ENCODE results near the gene ZW10.

Gene ZW10

DNA sequence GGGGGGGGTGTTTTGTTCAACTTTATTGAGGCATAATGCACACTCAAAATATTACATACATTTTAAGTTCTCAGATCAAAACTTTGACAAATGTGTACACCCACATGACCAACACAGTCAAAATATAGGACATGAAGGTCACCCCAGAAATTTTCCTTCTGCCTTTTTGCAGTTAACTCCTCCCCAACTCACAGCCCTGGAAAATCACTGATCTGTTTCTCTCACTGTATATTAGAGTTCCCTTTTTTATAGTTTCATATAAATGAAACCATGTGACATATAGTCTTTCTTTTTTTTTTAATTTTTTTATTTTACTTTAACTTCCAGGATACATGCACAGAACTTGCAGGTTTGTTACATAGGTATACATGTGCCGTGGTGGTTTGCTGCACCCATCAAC lies 72.0 kb downstream of the ZW10 start:
- no peaks in the 10 kb centered on the region for H3K4me1 ChIP-seq (ENCODE audit: control insufficient read depth, insufficient read depth, low read length, unreplicated experiment)
- no peaks in the 10 kb centered on the region for H3K79me2 ChIP-seq (ENCODE audit: control insufficient read depth, insufficient read depth, low read length, unreplicated experiment)
- H3K4me3 ChIP-seq (ENCODE audit: low read depth, low read length), result no peak overlapping the region
- H3K27me3 ChIP-seq (ENCODE audit: insufficient read depth, low read length), result no peaks in the 10 kb centered on the region
- no peak overlapping the region for H2AFZ ChIP-seq (ENCODE audit: low read length, unreplicated experiment)
- no peaks in the 10 kb centered on the region for H3K36me3 ChIP-seq (ENCODE audit: insufficient read depth, low read length)
- no peak overlapping the region for H3K27ac ChIP-seq (ENCODE audit: low read depth, low read length)

DNA sequence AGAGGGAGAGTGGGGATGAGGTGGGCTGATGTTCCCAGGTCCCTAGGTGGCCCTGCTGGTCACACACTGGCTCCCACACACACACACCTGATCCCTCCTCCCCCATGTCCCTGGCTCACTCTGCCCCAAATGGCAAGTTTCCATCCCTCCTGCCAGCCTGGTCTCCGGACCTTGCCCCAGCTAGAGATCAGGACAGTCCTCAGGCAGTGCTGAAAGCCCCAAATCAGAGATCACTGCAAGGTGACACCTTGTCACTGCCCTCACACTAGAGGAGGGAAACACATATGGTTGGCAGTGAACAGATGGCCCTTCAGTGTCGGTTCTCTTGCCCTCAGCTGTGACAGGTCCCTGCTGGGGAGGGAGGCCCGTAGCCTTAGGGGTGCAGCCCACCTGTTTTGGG lies 75.0 kb downstream of the ZW10 start:
- H3K36me3 ChIP-seq (ENCODE audit: insufficient read depth, low read length), result no peaks in the 10 kb centered on the region
- no peak overlapping the region for H3K4me3 ChIP-seq (ENCODE audit: low read depth, low read length)
- no peak overlapping the region for H2AFZ ChIP-seq (ENCODE audit: low read length, unreplicated experiment)
- H3K79me2 ChIP-seq (ENCODE audit: control insufficient read depth, insufficient read depth, low read length, unreplicated experiment), result no peaks in the 10 kb centered on the region
- H3K4me1 ChIP-seq (ENCODE audit: control insufficient read depth, insufficient read depth, low read length, unreplicated experiment), result no peaks in the 10 kb centered on the region
- H3K27ac ChIP-seq (ENCODE audit: low read depth, low read length), result no peak overlapping the region
- H3K27me3 ChIP-seq (ENCODE audit: insufficient read depth, low read length), result no peaks in the 10 kb centered on the region

DNA sequence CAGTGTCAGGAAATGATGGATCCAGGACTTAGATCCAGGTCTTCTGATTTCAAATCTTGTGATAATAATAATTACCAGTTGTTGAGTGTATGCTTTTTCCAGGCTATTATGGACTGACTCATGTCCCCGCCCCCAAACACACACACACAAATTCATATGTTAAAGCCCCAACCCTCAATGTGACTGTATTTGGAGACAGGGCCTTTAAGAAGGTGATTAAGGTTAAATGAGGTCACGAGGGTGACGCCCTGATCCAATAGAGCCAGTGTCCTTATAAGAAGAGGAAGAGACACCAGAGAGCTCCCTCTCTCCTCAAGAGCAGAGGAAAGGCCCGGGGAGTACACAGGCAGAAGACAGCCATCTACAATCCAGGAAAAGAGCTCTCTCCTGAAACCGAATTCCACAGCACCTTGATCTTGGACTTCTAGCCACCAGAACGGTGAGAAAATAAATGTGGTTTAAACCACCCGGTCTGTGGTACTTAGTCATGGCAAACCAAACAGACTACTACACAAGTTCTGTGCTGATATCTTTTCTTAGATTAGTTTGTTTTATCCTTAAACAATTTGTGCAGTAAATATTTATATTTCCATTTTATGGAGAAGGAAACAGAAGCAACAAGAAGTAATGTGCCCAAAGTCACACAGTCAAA lies 75.6 kb downstream of the ZW10 start:
- H3K4me3 ChIP-seq (ENCODE audit: low read depth, low read length), result no peak overlapping the region
- H3K79me2 ChIP-seq (ENCODE audit: control insufficient read depth, insufficient read depth, low read length, unreplicated experiment), result no peaks in the 10 kb centered on the region
- H3K27me3 ChIP-seq (ENCODE audit: insufficient read depth, low read length), result no peaks in the 10 kb centered on the region
- no peak overlapping the region for H2AFZ ChIP-seq (ENCODE audit: low read length, unreplicated experiment)
- H3K4me1 ChIP-seq (ENCODE audit: control insufficient read depth, insufficient read depth, low read length, unreplicated experiment), result no peaks in the 10 kb centered on the region
- H3K36me3 ChIP-seq (ENCODE audit: insufficient read depth, low read length), result no peaks in the 10 kb centered on the region
- H3K27ac ChIP-seq (ENCODE audit: low read depth, low read length), result no peak overlapping the region

DNA sequence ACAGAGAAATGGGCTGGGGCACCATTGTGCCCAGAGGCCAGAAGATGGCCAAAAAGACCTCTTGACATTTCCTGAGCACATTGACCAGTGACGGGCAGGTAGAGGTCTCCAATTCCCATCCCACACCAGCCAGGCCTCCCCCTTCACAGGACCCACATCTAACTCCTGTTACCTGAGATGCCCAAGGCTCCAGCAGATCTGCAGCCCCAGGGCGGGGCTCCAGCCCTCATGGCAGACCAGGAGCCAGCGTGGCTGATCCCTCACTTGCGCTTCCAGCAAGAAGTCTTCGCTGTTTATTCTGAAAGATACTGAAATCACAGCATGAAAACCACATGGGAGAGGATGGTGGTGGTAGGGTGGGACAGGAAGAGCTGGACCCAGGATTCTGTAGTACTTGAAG lies 76.4 kb downstream of the ZW10 start:
- Histone ChIP-seq H3K79me2 (ENCODE audit: control insufficient read depth, insufficient read depth, low read length, unreplicated experiment) (no peaks in the 10 kb centered on the region), H3K36me3 (ENCODE audit: insufficient read depth, low read length) (no peaks in the 10 kb centered on the region), H2AFZ (ENCODE audit: low read length, unreplicated experiment) (no peak overlapping the region), H3K4me3 (ENCODE audit: low read depth, low read length) (no peak overlapping the region), H3K4me1 (ENCODE audit: control insufficient read depth, insufficient read depth, low read length, unreplicated experiment) (no peaks in the 10 kb centered on the region), H3K27me3 (ENCODE audit: insufficient read depth, low read length) (no peaks in the 10 kb centered on the region), H3K27ac (ENCODE audit: low read depth, low read length) (no peak overlapping the region)

DNA sequence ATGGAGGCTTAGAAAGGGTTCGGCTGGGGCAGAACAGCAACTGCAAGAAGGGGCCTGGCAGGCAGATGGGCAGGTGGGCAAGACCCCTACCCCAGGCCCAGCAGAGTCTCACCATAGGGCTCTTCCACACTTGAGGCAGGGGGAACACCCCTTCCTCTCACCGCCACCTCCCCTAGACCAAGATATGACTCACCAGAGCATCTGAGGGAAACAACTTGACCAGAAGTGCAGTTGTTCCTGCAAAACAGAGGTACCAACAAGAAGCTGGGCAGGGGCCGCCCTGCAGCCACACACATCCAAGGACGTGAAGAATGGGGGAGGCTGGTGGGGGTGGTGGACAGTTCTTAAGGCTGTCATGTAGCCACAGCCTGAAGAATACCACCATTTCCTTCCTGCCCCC lies 78.3 kb downstream of the ZW10 start:
- Histone ChIP-seq H3K27ac (ENCODE audit: low read depth, low read length) (no peak overlapping the region), H3K36me3 (ENCODE audit: insufficient read depth, low read length) (no peaks in the 10 kb centered on the region), H3K27me3 (ENCODE audit: insufficient read depth, low read length) (no peaks in the 10 kb centered on the region), H2AFZ (ENCODE audit: low read length, unreplicated experiment) (no peak overlapping the region), H3K4me1 (ENCODE audit: control insufficient read depth, insufficient read depth, low read length, unreplicated experiment) (peaks cover 11% of the 10 kb centered on the region), H3K79me2 (ENCODE audit: control insufficient read depth, insufficient read depth, low read length, unreplicated experiment) (no peaks in the 10 kb centered on the region), H3K4me3 (ENCODE audit: low read depth, low read length) (no peak overlapping the region)

DNA sequence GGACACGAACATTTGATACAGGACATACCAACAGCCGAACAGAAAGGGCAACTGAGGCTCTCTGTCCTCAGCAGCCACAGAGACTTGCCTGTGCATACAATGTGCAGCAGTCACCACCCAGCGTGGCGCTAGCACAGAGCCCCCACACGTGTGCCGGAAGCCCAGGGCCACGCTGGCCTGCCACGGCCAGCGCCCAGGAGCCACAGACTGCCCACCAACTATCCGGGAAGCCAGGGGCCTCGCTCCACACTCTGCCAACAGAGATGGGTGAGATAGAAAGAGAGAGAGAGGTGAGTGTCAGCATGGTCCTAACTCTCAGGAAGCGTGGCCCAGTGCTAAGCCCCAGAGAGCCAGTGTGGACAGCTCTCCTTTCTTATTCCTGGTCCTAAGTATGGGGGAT lies 79.1 kb downstream of the ZW10 start:
- no peak overlapping the region for H3K27ac ChIP-seq (ENCODE audit: low read depth, low read length)
- H3K4me1 ChIP-seq (ENCODE audit: control insufficient read depth, insufficient read depth, low read length, unreplicated experiment), result peaks cover 13% of the 10 kb centered on the region
- H3K4me3 ChIP-seq (ENCODE audit: low read depth, low read length), result no peak overlapping the region
- H2AFZ ChIP-seq (ENCODE audit: low read length, unreplicated experiment), result no peak overlapping the region
- no peaks in the 10 kb centered on the region for H3K36me3 ChIP-seq (ENCODE audit: insufficient read depth, low read length)
- H3K27me3 ChIP-seq (ENCODE audit: insufficient read depth, low read length), result no peaks in the 10 kb centered on the region
- no peaks in the 10 kb centered on the region for H3K79me2 ChIP-seq (ENCODE audit: control insufficient read depth, insufficient read depth, low read length, unreplicated experiment)

DNA sequence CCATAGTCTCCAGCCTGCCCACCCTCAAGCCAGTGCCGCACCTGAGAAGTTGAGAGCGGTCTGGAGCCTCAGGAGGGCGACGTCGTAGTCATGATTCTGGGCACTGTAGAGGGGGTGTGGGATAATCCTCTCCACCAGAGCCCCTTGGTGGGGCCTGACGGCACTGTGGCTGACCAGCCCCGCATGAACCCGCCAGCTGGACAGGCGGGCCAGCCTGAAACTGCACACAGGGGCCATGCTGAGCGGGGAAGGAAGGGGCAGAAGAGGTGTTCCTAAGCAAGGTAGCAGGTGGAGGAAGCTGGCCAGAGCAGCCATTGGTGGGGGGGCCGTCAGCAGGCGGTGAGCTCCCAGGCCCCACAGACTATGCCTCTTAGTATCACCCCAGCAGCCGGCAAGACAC lies 80.5 kb downstream of the ZW10 start:
- H3K36me3 ChIP-seq (ENCODE audit: insufficient read depth, low read length), result no peaks in the 10 kb centered on the region
- no peak overlapping the region for H2AFZ ChIP-seq (ENCODE audit: low read length, unreplicated experiment)
- H3K27me3 ChIP-seq (ENCODE audit: insufficient read depth, low read length), result no peaks in the 10 kb centered on the region
- H3K79me2 ChIP-seq (ENCODE audit: control insufficient read depth, insufficient read depth, low read length, unreplicated experiment), result no peaks in the 10 kb centered on the region
- H3K4me1 ChIP-seq (ENCODE audit: control insufficient read depth, insufficient read depth, low read length, unreplicated experiment), result peaks cover 13% of the 10 kb centered on the region
- H3K27ac ChIP-seq (ENCODE audit: low read depth, low read length), result no peak overlapping the region
- no peak overlapping the region for H3K4me3 ChIP-seq (ENCODE audit: low read depth, low read length)

DNA sequence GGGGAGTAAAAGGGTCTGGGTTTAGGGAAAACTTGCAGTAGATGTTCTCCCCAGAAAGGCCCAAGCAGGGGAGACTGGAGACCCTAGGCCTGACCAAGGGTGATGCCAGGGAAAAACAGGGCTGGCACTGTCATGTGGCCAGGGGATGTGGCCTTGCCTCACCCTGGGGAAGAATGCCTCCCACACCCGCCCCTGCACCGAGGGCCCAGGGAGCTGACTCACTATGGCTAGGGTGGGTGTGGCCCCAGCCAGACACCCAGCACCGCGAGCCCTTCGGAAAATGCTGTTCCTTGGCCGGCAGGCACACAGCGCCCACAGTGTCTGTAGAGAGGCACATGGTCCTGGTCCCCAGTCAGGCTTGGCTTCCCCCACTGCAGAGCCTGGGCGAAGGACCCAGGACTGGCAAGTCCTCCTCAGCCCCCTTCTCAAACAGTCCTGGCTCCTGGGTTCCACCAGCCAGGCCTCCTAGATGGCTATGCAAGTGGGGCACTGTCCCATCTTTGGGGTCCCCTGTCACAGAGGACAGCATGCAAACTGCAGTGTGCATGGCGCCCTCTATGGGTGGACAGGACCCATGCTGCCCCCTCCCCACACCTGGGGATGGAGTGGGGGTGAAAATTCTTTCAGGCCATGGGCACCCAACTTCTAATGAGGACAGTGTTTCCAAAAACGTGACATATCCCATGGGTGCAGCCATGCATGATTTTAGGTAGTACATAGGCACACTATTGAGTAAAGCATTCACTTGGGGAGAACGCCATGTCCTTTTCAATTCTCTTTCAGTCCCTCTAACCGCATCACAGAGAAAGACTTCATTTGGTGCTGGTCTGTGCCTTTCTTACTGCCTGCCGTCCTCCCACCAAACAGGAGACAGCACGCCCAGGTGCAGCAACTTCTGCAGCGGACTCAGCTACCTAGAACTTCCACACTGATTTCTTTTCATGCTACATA lies 82.6 kb downstream of the ZW10 start:
- no peak overlapping the region for H3K4me3 ChIP-seq (ENCODE audit: low read depth, low read length)
- H3K79me2 ChIP-seq (ENCODE audit: control insufficient read depth, insufficient read depth, low read length, unreplicated experiment), result no peaks in the 10 kb centered on the region
- H3K36me3 ChIP-seq (ENCODE audit: insufficient read depth, low read length), result no peaks in the 10 kb centered on the region
- peaks cover 13% of the 10 kb centered on the region for H3K4me1 ChIP-seq (ENCODE audit: control insufficient read depth, insufficient read depth, low read length, unreplicated experiment)
- no peaks in the 10 kb centered on the region for H3K27me3 ChIP-seq (ENCODE audit: insufficient read depth, low read length)
- peak overlapping the region; percentile 67 for H2AFZ ChIP-seq (ENCODE audit: low read length, unreplicated experiment)
- H3K27ac ChIP-seq (ENCODE audit: low read depth, low read length), result peak overlapping the region; percentile 50; the same call in 1 of the 2 replicates

DNA sequence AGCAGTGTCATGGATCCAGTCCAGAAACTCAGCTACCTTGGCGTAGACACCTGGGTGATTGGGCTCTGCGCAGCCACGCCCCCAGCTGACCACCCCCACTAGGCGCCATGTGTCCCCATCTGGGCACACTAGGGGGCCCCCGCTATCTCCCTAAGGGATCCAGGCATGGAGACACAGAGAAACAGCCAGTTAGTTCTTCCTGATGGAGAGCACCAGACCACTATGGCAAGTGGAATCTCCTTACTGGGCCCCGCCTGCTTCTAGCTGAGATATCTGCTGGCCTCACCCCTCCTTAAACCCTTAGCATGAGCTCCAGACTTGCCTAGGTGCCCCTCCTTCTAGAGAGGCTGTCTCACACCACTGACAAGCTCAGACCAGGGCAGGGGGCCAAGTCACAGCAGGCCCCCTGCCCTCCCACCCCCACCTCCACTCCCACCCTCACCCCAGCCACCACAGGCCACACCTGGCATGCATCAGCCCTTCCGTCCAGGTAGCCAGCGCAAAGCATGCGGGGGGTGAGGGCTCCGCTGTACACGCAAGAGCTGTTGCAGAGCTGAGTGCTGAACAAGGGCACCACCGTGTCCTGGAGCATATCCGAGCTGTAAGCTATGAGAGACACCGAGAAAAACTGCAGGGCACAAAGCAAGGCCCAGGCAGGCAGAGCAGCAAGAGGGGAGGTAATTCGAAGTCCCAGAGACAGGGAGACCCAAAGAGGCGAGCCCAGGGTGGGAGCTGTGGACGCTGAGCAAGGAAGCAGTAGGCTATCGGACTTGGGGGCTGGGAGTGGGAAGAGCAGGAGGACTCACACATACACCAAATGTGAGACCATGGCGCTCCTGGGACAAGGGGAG lies 83.5 kb downstream of the ZW10 start:
- H3K27ac ChIP-seq (ENCODE audit: low read depth, low read length), result peak overlapping the region; percentile 50; the same call in 1 of the 2 replicates
- no peak overlapping the region for H2AFZ ChIP-seq (ENCODE audit: low read length, unreplicated experiment)
- peaks cover 13% of the 10 kb centered on the region for H3K4me1 ChIP-seq (ENCODE audit: control insufficient read depth, insufficient read depth, low read length, unreplicated experiment)
- no peaks in the 10 kb centered on the region for H3K36me3 ChIP-seq (ENCODE audit: insufficient read depth, low read length)
- H3K27me3 ChIP-seq (ENCODE audit: insufficient read depth, low read length), result no peaks in the 10 kb centered on the region
- H3K4me3 ChIP-seq (ENCODE audit: low read depth, low read length), result no peak overlapping the region
- H3K79me2 ChIP-seq (ENCODE audit: control insufficient read depth, insufficient read depth, low read length, unreplicated experiment), result no peaks in the 10 kb centered on the region

DNA sequence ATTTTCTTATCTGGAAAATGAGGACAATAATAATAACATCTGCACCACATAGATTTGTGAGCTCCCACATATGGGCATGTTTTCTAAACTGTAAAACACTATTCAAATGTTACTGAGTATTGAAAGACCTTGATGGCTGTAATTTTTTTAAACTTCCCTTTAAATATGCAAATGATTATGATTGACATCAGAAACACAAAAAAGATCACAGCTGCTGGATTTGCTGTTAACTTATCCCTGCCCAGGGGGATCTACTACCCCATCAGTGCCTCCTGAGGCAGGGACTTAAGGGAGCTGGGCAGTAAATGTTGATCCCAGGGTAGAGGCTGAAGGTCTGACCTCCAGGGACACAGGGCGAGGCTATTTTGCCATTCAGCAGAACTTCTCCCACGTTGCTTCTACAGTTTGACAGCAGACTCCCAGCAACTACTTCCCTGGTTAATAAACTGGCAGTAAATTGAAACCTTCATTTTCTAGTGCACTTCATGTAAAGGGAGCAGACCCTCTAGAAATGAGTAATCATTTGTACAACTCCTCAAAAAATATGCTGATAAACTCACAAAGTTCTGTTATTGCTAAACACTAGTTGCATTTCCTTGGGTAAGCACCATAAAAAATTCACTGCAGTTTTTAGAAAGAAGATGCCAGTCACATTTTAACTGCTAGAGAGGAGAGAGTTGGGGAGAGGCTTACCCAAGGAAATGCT lies 87.7 kb downstream of the ZW10 start:
- peaks cover 14% of the 10 kb centered on the region; the same call in 1 of the 2 replicates for H3K27me3 ChIP-seq (ENCODE audit: insufficient read depth, low read length)
- H3K79me2 ChIP-seq (ENCODE audit: control insufficient read depth, insufficient read depth, low read length, unreplicated experiment), result no peaks in the 10 kb centered on the region
- no peak overlapping the region for H3K4me3 ChIP-seq (ENCODE audit: low read depth, low read length)
- peaks cover 13% of the 10 kb centered on the region for H3K4me1 ChIP-seq (ENCODE audit: control insufficient read depth, insufficient read depth, low read length, unreplicated experiment)
- no peaks in the 10 kb centered on the region for H3K36me3 ChIP-seq (ENCODE audit: insufficient read depth, low read length)
- H3K27ac ChIP-seq (ENCODE audit: low read depth, low read length), result no peak overlapping the region
- no peak overlapping the region for H2AFZ ChIP-seq (ENCODE audit: low read length, unreplicated experiment)
